OCI-M1 (cell line): ENCODE results near the gene HLA-DPA1.

Source experiments
- DNase-seq: peaks from one replicate; lab custom pipeline; 2025; lab: John Stamatoyannopoulos, UW

The HLA-DPA1 gene

GRCh38 chr6:33017694-33018353 lies 55.6 kb downstream of the HLA-DPA1 start:
- peak; percentile 76 for DNase-seq

GRCh38 chr6:33017018-33017417 lies 56.4 kb downstream of the HLA-DPA1 start:
- no peak for DNase-seq

- DNase-seq = no peak
These were observed 57.7 kb downstream of the HLA-DPA1 start for GRCh38 chr6:33015798-33016197.

- DNase-seq = peak; percentile 93
These were observed 58.4 kb downstream of the HLA-DPA1 start for GRCh38 chr6:33014841-33015634.
